PFSK-1 (cell line): Measurements from ENCODE around the gene AVL9.

ENCODE experiments used
- POLR2AphosphoS5 ChIP-seq: IDR thresholded peaks from 2 replicates; pipeline ENCODE4 v1.6.1; 2012; ENCODE audit warnings: low read depth, mild to moderate bottlenecking, control low read depth, low read length, moderate library complexity
- TAF1 ChIP-seq: IDR thresholded peaks from 2 replicates; pipeline ENCODE4 v1.6.1; 2012; ENCODE audit warnings: low read length, control low read depth, borderline replicate concordance; ENCODE audit not compliant: insufficient read depth

DNA sequence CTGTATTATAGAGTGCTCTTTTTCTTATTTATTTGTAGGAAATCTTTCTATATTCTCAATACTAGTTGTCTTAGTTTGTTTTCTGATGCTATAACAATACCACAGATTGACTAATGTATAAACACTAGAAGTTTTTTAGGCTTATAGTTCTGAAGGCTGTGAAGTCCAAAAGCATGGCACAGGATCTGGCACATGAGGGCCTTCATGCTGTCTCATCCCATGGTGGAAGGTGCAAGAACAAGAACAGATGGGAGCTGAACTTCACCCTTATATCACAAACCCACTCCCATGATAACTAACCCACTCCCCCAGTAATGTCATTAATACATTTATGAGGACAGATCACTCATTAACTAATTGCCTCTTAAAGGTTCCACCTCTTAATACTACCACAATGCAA lies 109.7 kb downstream of the AVL9 start:
- TF ChIP-seq POLR2AphosphoS5 (no peak), TAF1 (no peak)
